Measurements from ENCODE around the gene APOBEC2.

APOBEC2 gene

GRCh38 chr6:41098366-41098765, 45.4 kb downstream of the APOBEC2 start:
- TF ChIP-seq EZH2phosphoT487 (IDR thresholded peaks at IDR 0.05; ENCODE audit: borderline replicate concordance), result no peak
- TF ChIP-seq CTCF (conservative IDR thresholded peaks at IDR 0.05; ENCODE audit: low read length), result no peak
- no peak overlapping the region for H2AFZ ChIP-seq (ENCODE audit: low read length)
- H3K27me3 ChIP-seq (ENCODE audit: insufficient read depth, low read length, poor library complexity, severe bottlenecking), result no peaks in the 10 kb centered on the region
- no peaks in the 10 kb centered on the region for H3K4me1 ChIP-seq (ENCODE audit: insufficient read depth, low read length, poor library complexity, severe bottlenecking)
- H4K20me1 ChIP-seq (ENCODE audit: insufficient read depth, low read length, poor library complexity, severe bottlenecking), result peaks cover 15% of the 10 kb centered on the region
- H3K9ac ChIP-seq (ENCODE audit: low read depth, low read length, poor library complexity, severe bottlenecking), result no peak overlapping the region
- no peaks in the 10 kb centered on the region for H3K9me2 ChIP-seq (replicated peaks; ENCODE audit: low read depth, low read length)
- H3K79me2 ChIP-seq (ENCODE audit: insufficient read depth, low read length), result no peaks in the 10 kb centered on the region
- no peak overlapping the region for H3K4me3 ChIP-seq (ENCODE audit: low read length, poor library complexity, severe bottlenecking)
- no peak overlapping the region for H3K4me2 ChIP-seq (ENCODE audit: low read depth, low read length, poor library complexity, severe bottlenecking)
- no peaks in the 10 kb centered on the region for H3K9me3 ChIP-seq (ENCODE audit: insufficient read depth, low read depth, low read length)
- H3K36me3 ChIP-seq (ENCODE audit: insufficient read depth, low read length), result peaks cover 85% of the 10 kb centered on the region
- no peaks in the 10 kb centered on the region for H3F3A ChIP-seq (ENCODE audit: low read depth)

- Histone ChIP-seq H3K9me3 (ENCODE audit: insufficient read depth, low read depth, low read length) (no peaks in the 10 kb centered on the region), H3K36me3 (ENCODE audit: insufficient read depth, low read length) (peaks cover 59% of the 10 kb centered on the region), H4K20me1 (ENCODE audit: insufficient read depth, low read length, poor library complexity, severe bottlenecking) (peaks cover 15% of the 10 kb centered on the region), H3F3A (ENCODE audit: low read depth) (no peaks in the 10 kb centered on the region), H3K79me2 (ENCODE audit: insufficient read depth, low read length) (no peaks in the 10 kb centered on the region), H3K4me3 (ENCODE audit: low read length, poor library complexity, severe bottlenecking) (no peak overlapping the region), H3K4me2 (ENCODE audit: low read depth, low read length, poor library complexity, severe bottlenecking) (no peak overlapping the region), H3K4me1 (ENCODE audit: insufficient read depth, low read length, poor library complexity, severe bottlenecking) (no peaks in the 10 kb centered on the region), H3K9ac (ENCODE audit: low read depth, low read length, poor library complexity, severe bottlenecking) (no peak overlapping the region), H2AFZ (ENCODE audit: low read length) (no peak overlapping the region), H3K27me3 (ENCODE audit: insufficient read depth, low read length, poor library complexity, severe bottlenecking) (no peaks in the 10 kb centered on the region), H3K9me2 (replicated peaks; ENCODE audit: low read depth, low read length) (no peaks in the 10 kb centered on the region)
- TF ChIP-seq EZH2phosphoT487 (IDR thresholded peaks at IDR 0.05; ENCODE audit: borderline replicate concordance), result no peak
- no peak for TF ChIP-seq CTCF (conservative IDR thresholded peaks at IDR 0.05; ENCODE audit: low read length)
These were observed 47.9 kb downstream of the APOBEC2 start for GRCh38 chr6:41100871-41101287.

GRCh38 chr6:41103847-41104246, 50.8 kb downstream of the APOBEC2 start:
- Histone ChIP-seq H3F3A (ENCODE audit: low read depth) (no peaks in the 10 kb centered on the region), H3K9ac (ENCODE audit: low read depth, low read length, poor library complexity, severe bottlenecking) (no peak overlapping the region), H3K4me3 (ENCODE audit: low read length, poor library complexity, severe bottlenecking) (no peak overlapping the region), H3K27me3 (ENCODE audit: insufficient read depth, low read length, poor library complexity, severe bottlenecking) (no peaks in the 10 kb centered on the region), H3K9me2 (replicated peaks; ENCODE audit: low read depth, low read length) (no peaks in the 10 kb centered on the region), H3K9me3 (ENCODE audit: insufficient read depth, low read depth, low read length) (no peaks in the 10 kb centered on the region), H2AFZ (ENCODE audit: low read length) (no peak overlapping the region), H3K79me2 (ENCODE audit: insufficient read depth, low read length) (no peaks in the 10 kb centered on the region), H3K36me3 (ENCODE audit: insufficient read depth, low read length) (peaks cover 30% of the 10 kb centered on the region; the same call in 1 of the 2 replicates), H3K4me1 (ENCODE audit: insufficient read depth, low read length, poor library complexity, severe bottlenecking) (no peaks in the 10 kb centered on the region), H3K4me2 (ENCODE audit: low read depth, low read length, poor library complexity, severe bottlenecking) (no peak overlapping the region), H4K20me1 (ENCODE audit: insufficient read depth, low read length, poor library complexity, severe bottlenecking) (peaks cover 8% of the 10 kb centered on the region)
- TF ChIP-seq CTCF (conservative IDR thresholded peaks at IDR 0.05; ENCODE audit: low read length) (no peak), EZH2phosphoT487 (IDR thresholded peaks at IDR 0.05; ENCODE audit: borderline replicate concordance) (no peak)

Data from Loucy (cell line).